Parathyroid adenoma (tissue), 2 donors: ENCODE results near the gene GAA.

Source experiments
- H2AFZ ChIP-seq: fragments of 300-600 bp; sonication (generic); one replicate; pipeline ENCODE4 v1.7.0; 2017; ENCODE audit warnings: antibody characterized with exemption, mild to moderate bottlenecking
- H3K27ac ChIP-seq: fragments of 300-600 bp; sonication (generic); one replicate; pipeline ENCODE4 v1.7.0; 2017
- H3K27me3 ChIP-seq: fragments of 300-600 bp; sonication (generic); one replicate; pipeline ENCODE4 v1.7.0; 2017; ENCODE audit warnings: low read length; ENCODE audit not compliant: control insufficient read depth, insufficient read depth
- H3K36me3 ChIP-seq: fragments of 300-600 bp; sonication (generic); one replicate; pipeline ENCODE4 v1.7.0; 2017; ENCODE audit warnings: low read length; ENCODE audit not compliant: control insufficient read depth, insufficient read depth
- H3K4me1 ChIP-seq: fragments of 300-600 bp; sonication (generic); one replicate; pipeline ENCODE4 v1.7.0; 2017; ENCODE audit warnings: control low read depth
- H3K4me2 ChIP-seq: fragments of 300-600 bp; sonication (generic); one replicate; pipeline ENCODE4 v1.7.0; 2017; ENCODE audit warnings: low read length
- H3K4me3 ChIP-seq: fragments of 300-600 bp; sonication (generic); one replicate; pipeline ENCODE4 v1.7.0; 2017; ENCODE audit warnings: low read depth, low read length
- H3K79me2 ChIP-seq: fragments of 300-600 bp; sonication (generic); one replicate; pipeline ENCODE4 v1.7.0; 2017; ENCODE audit warnings: control low read depth
- H3K9ac ChIP-seq: fragments of 300-600 bp; sonication (generic); one replicate; pipeline ENCODE4 v1.7.0; 2017; ENCODE audit warnings: mild to moderate bottlenecking
- H3K9me3 ChIP-seq: fragments of 300-600 bp; sonication (generic); one replicate; pipeline ENCODE4 v1.7.0; 2017; ENCODE audit warnings: low read length; ENCODE audit not compliant: control insufficient read depth
- CTCF ChIP-seq: fragments of 300-600 bp; sonication (generic); IDR thresholded peaks from one replicate; pipeline ENCODE4 v1.7.0; 2017; ENCODE audit warnings: antibody characterized with exemption, mild to moderate bottlenecking
- donor health status: primary hyperparathyroidism.

Gene GAA

GRCh38 chr17:80097127-80097621 lies 4.2 kb upstream of the GAA start:
- Histone ChIP-seq H3K79me2 (no peaks in the 10 kb centered on the region), H3K27ac (no peak overlapping the region), H3K4me1 (peaks cover 4% of the 10 kb centered on the region), H3K27me3 (no peaks in the 10 kb centered on the region), H3K4me2 (no peak overlapping the region), H3K36me3 (no peaks in the 10 kb centered on the region), H3K9me3 (no peaks in the 10 kb centered on the region), H3K9ac (no peak overlapping the region), H3K4me3 (no peak overlapping the region), H2AFZ (no peak overlapping the region)
- TF ChIP-seq CTCF: no peak

- no peak for TF ChIP-seq CTCF
- no peaks in the 10 kb centered on the region for H3K36me3 ChIP-seq
- H3K4me3 ChIP-seq: no peak overlapping the region
- no peak overlapping the region for H2AFZ ChIP-seq
- no peaks in the 10 kb centered on the region for H3K9me3 ChIP-seq
- no peaks in the 10 kb centered on the region for H3K79me2 ChIP-seq
- H3K27me3 ChIP-seq: no peaks in the 10 kb centered on the region
- H3K9ac ChIP-seq: no peak overlapping the region
- H3K27ac ChIP-seq: no peak overlapping the region
- no peak overlapping the region for H3K4me2 ChIP-seq
- peaks cover 5% of the 10 kb centered on the region for H3K4me1 ChIP-seq
These were observed 3.3 kb upstream of the GAA start for GRCh38 chr17:80097844-80098691.

GRCh38 chr17:80099291-80100034 lies 1.9 kb upstream of the GAA start:
- Histone ChIP-seq H3K4me1 (peaks cover 5% of the 10 kb centered on the region), H3K4me2 (no peak overlapping the region), H3K27me3 (no peaks in the 10 kb centered on the region), H3K36me3 (no peaks in the 10 kb centered on the region), H3K27ac (no peak overlapping the region), H2AFZ (no peak overlapping the region), H3K4me3 (no peak overlapping the region), H3K79me2 (no peaks in the 10 kb centered on the region), H3K9ac (no peak overlapping the region), H3K9me3 (no peaks in the 10 kb centered on the region)
- TF ChIP-seq CTCF: no peak

GRCh38 chr17:80100035-80100323 lies 1.4 kb upstream of the GAA start:
- no peak for TF ChIP-seq CTCF
- Histone ChIP-seq H3K4me3 (no peak overlapping the region), H3K36me3 (no peaks in the 10 kb centered on the region), H2AFZ (no peak overlapping the region), H3K4me1 (peaks cover 5% of the 10 kb centered on the region), H3K9me3 (no peaks in the 10 kb centered on the region), H3K27me3 (no peaks in the 10 kb centered on the region), H3K4me2 (no peak overlapping the region), H3K9ac (no peak overlapping the region), H3K27ac (no peak overlapping the region), H3K79me2 (no peaks in the 10 kb centered on the region)
